ENCODE measurements around the gene STX1B. TPM values are rescaled to one million over a fixed set of nuclear protein-coding genes. Genes with fewer than 3 reads are reported as not detected.

Gene STX1B
- polyA plus RNA-seq, 1 donor (not counting 4 experiments of a cell fraction or from before 2014, with no cell fraction given), result 0.34 TPM

GRCh38 chr16:30992276-30992780, 18.1 kb downstream of the STX1B start:
- DNase-seq (ENCODE audit: low read depth, low spot score) (no peak), FAIRE-seq (no peak)
- no peak overlapping the region for H3K9ac ChIP-seq (ENCODE audit: control insufficient read depth, extremely low read depth, insufficient read depth, low read length)
- H3K4me1 ChIP-seq (ENCODE audit: control insufficient read depth, extremely low read depth, insufficient read depth, low read length), result peaks cover 15% of the 10 kb centered on the region
- H3K4me3 ChIP-seq (ENCODE audit: control insufficient read depth in 2 of 3, extremely low read depth in 1 of 3, insufficient read depth in 2 of 3, low read depth in 1 of 3, low read length in 3 of 3), result no peak overlapping the region
- no peaks in the 10 kb centered on the region for H3K27me3 ChIP-seq (ENCODE audit: control insufficient read depth, extremely low read depth, insufficient read depth, low read length)
- no peaks in the 10 kb centered on the region for H3K9me3 ChIP-seq (ENCODE audit: control insufficient read depth, low read depth, low read length)
- no peak overlapping the region for H3K4me2 ChIP-seq (ENCODE audit: control insufficient read depth, extremely low read depth, insufficient read depth, low read depth, low read length)
- TF ChIP-seq, protein P1, sequence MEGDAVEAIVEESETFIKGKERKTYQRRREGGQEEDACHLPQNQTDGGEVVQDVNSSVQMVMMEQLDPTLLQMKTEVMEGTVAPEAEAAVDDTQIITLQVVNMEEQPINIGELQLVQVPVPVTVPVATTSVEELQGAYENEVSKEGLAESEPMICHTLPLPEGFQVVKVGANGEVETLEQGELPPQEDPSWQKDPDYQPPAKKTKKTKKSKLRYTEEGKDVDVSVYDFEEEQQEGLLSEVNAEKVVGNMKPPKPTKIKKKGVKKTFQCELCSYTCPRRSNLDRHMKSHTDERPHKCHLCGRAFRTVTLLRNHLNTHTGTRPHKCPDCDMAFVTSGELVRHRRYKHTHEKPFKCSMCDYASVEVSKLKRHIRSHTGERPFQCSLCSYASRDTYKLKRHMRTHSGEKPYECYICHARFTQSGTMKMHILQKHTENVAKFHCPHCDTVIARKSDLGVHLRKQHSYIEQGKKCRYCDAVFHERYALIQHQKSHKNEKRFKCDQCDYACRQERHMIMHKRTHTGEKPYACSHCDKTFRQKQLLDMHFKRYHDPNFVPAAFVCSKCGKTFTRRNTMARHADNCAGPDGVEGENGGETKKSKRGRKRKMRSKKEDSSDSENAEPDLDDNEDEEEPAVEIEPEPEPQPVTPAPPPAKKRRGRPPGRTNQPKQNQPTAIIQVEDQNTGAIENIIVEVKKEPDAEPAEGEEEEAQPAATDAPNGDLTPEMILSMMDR (optimal IDR thresholded peaks at IDR 0.05 in 1 of 3, IDR thresholded peaks at IDR 0.05 in 1 of 3, conservative IDR thresholded peaks at IDR 0.05 in 1 of 3; ENCODE audit: extremely low read depth in 1 of 3, insufficient read depth in 2 of 3, low read length in 3 of 3), result no peak
- H4K20me1 ChIP-seq (ENCODE audit: control insufficient read depth, extremely low read depth, insufficient read depth, low read length), result no peaks in the 10 kb centered on the region
- H3K9me1 ChIP-seq (ENCODE audit: control insufficient read depth, extremely low read depth, insufficient read depth, low read length), result no peaks in the 10 kb centered on the region
- dilution Hi-C loops (cut with MboI; ENCODE audit: extremely low pct_ligation_motif_present, low sequenced_read_pairs), result no loop called here
- no peaks in the 10 kb centered on the region for H3K36me3 ChIP-seq (ENCODE audit: control insufficient read depth in 2 of 2, extremely low read depth in 1 of 2, insufficient read depth in 2 of 2, low read length in 2 of 2)
- H2AFZ ChIP-seq (ENCODE audit: control insufficient read depth, low read length), result no peak overlapping the region
- no peaks in the 10 kb centered on the region for H3K79me2 ChIP-seq (ENCODE audit: control insufficient read depth, insufficient read depth, low read length)
- no peak overlapping the region for H3K27ac ChIP-seq (ENCODE audit: control insufficient read depth, insufficient read depth, low read length)

- no peaks in the 10 kb centered on the region for H3K9me3 ChIP-seq (ENCODE audit: control insufficient read depth, low read depth, low read length)
- no peak overlapping the region for H2AFZ ChIP-seq (ENCODE audit: control insufficient read depth, low read length)
- H3K27me3 ChIP-seq (ENCODE audit: control insufficient read depth, extremely low read depth, insufficient read depth, low read length), result no peaks in the 10 kb centered on the region
- no peak for FAIRE-seq
- no peaks in the 10 kb centered on the region for H4K20me1 ChIP-seq (ENCODE audit: control insufficient read depth, extremely low read depth, insufficient read depth, low read length)
- peaks cover 0 to 1% of the 10 kb centered on the region in 2 experiments for H3K36me3 ChIP-seq (ENCODE audit: control insufficient read depth in 2 of 2, extremely low read depth in 1 of 2, insufficient read depth in 2 of 2, low read length in 2 of 2)
- dilution Hi-C loops (cut with MboI; ENCODE audit: extremely low pct_ligation_motif_present, low sequenced_read_pairs), result no loop called here
- H3K9ac ChIP-seq (ENCODE audit: control insufficient read depth, extremely low read depth, insufficient read depth, low read length), result no peak overlapping the region
- H3K4me1 ChIP-seq (ENCODE audit: control insufficient read depth, extremely low read depth, insufficient read depth, low read length), result peaks cover 10% of the 10 kb centered on the region
- no peaks in the 10 kb centered on the region for H3K9me1 ChIP-seq (ENCODE audit: control insufficient read depth, extremely low read depth, insufficient read depth, low read length)
- DNase-seq (ENCODE audit: low read depth, low spot score), result no peak
- H3K27ac ChIP-seq (ENCODE audit: control insufficient read depth, insufficient read depth, low read length), result no peak overlapping the region
- TF ChIP-seq, protein P1 (optimal IDR thresholded peaks at IDR 0.05 in 1 of 3, IDR thresholded peaks at IDR 0.05 in 1 of 3, conservative IDR thresholded peaks at IDR 0.05 in 1 of 3; ENCODE audit: extremely low read depth in 1 of 3, insufficient read depth in 2 of 3, low read length in 3 of 3), result no peak
- no peak overlapping the region for H3K4me3 ChIP-seq (ENCODE audit: control insufficient read depth in 2 of 3, extremely low read depth in 1 of 3, insufficient read depth in 2 of 3, low read depth in 1 of 3, low read length in 3 of 3)
- no peak overlapping the region for H3K4me2 ChIP-seq (ENCODE audit: control insufficient read depth, extremely low read depth, insufficient read depth, low read depth, low read length)
- H3K79me2 ChIP-seq (ENCODE audit: control insufficient read depth, insufficient read depth, low read length), result no peaks in the 10 kb centered on the region
Measured at GRCh38 chr16:30991052-30991451, 19.4 kb downstream of the STX1B start.
